ENCODE measurements around the gene ANKS1B.

Gene ANKS1B

DNA sequence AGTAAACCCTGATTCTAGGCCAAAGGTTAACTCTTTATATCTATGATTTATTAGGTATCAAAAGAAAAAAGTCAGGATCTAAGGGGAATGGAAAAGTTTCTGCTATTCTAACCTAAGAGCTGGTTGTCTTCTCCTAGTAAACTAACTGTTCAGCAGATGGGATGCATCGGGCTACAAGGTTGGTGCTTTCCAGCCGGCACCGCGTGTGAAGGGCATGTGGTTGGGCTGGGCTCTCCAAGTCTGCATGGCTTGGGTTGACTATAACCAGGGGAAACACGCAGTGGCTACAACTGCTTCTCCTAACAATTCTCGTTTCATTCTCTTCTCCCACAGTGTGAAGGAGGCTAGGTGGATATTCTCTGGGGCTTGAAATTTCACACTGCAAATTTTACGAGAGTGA lies 985.2 kb downstream of the ANKS1B start:
- TF ChIP-seq ESRRG (CRISPR knock-in tag; IDR thresholded peaks at IDR 0.05) (no peak), TOX (CRISPR knock-in tag; IDR thresholded peaks at IDR 0.05; ENCODE audit: borderline replicate concordance) (no peak), ZNF565 (CRISPR knock-in tag; conservative IDR thresholded peaks at IDR 0.05; ENCODE audit: low read depth) (no peak), ARNTL (CRISPR knock-in tag; IDR thresholded peaks at IDR 0.05; ENCODE audit: borderline replicate concordance, low read depth) (no peak), CSDC2 (CRISPR knock-in tag; IDR thresholded peaks at IDR 0.05) (no peak)
- ATAC-seq, result no peak

DNA sequence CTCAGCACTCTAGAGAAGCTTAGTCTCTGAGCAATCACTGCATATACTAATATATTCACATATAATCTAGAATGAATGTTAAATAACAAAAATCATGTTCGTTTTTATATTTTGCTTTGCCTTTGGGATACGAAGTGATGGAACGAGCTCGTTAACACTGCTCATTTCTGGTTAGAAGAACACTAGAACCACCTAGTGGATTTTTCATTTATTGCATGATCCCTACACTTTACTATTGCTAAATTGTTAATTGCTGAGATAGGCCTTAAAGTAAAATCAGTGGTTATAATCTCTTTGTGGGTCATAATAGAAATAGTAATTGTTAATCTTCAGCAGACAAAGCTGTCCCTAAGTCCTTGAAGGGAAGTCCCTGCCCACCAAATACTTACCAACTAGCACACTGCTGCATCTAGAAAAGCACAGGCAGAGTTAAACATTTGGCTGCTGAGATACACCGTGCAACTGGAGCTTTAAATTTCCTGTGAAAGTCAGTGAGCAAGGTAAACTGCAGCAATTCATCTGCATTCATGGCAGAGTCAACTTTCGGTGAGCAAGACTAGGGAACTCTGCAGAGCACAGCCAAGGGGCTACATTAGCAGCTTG lies 985.9 kb downstream of the ANKS1B start:
- TF ChIP-seq ZNF70 (CRISPR knock-in tag; IDR thresholded peaks at IDR 0.05) (no peak), RARB (CRISPR knock-in tag; IDR thresholded peaks at IDR 0.05) (no peak), ISL1 (CRISPR knock-in tag; IDR thresholded peaks at IDR 0.05) (no peak), TOX (CRISPR knock-in tag; IDR thresholded peaks at IDR 0.05; ENCODE audit: borderline replicate concordance) (no peak)
- peak; percentile 96 for ATAC-seq

GRCh38 chr12:98997899-98998298 lies 986.8 kb downstream of the ANKS1B start:
- TF ChIP-seq ZFP30 (CRISPR knock-in tag; IDR thresholded peaks at IDR 0.05) (no peak), ZC3H10 (CRISPR knock-in tag; IDR thresholded peaks at IDR 0.05) (no peak), ISL1 (CRISPR knock-in tag; IDR thresholded peaks at IDR 0.05) (no peak), ZNF8 (CRISPR knock-in tag; IDR thresholded peaks at IDR 0.05) (no peak), CSRNP3 (CRISPR knock-in tag; IDR thresholded peaks at IDR 0.05) (no peak), ESRRG (CRISPR knock-in tag; IDR thresholded peaks at IDR 0.05) (no peak), CSDC2 (CRISPR knock-in tag; IDR thresholded peaks at IDR 0.05) (no peak), BACH2 (CRISPR knock-in tag; IDR thresholded peaks at IDR 0.05; ENCODE audit: borderline replicate concordance) (no peak), ZFP3 (CRISPR knock-in tag; IDR thresholded peaks at IDR 0.05) (no peak), ARNTL (CRISPR knock-in tag; IDR thresholded peaks at IDR 0.05; ENCODE audit: borderline replicate concordance, low read depth) (no peak), PATZ1 (CRISPR knock-in tag; IDR thresholded peaks at IDR 0.05; ENCODE audit: borderline replicate concordance) (no peak), ZNF70 (CRISPR knock-in tag; IDR thresholded peaks at IDR 0.05) (no peak)
- ATAC-seq, result no peak

GRCh38 chr12:98990648-98991047 lies 994.1 kb downstream of the ANKS1B start:
- TF ChIP-seq ZFP30 (CRISPR knock-in tag; IDR thresholded peaks at IDR 0.05) (no peak), ISL1 (CRISPR knock-in tag; IDR thresholded peaks at IDR 0.05) (no peak), CSRNP3 (CRISPR knock-in tag; IDR thresholded peaks at IDR 0.05) (no peak), ZNF565 (CRISPR knock-in tag; conservative IDR thresholded peaks at IDR 0.05; ENCODE audit: low read depth) (no peak), ESRRG (CRISPR knock-in tag; IDR thresholded peaks at IDR 0.05) (no peak), ARNTL (CRISPR knock-in tag; IDR thresholded peaks at IDR 0.05; ENCODE audit: borderline replicate concordance, low read depth) (no peak), RARB (CRISPR knock-in tag; IDR thresholded peaks at IDR 0.05) (no peak), TCF4 (CRISPR knock-in tag; IDR thresholded peaks at IDR 0.05; ENCODE audit: borderline replicate concordance) (no peak), ZFP3 (CRISPR knock-in tag; IDR thresholded peaks at IDR 0.05) (no peak), BACH2 (CRISPR knock-in tag; IDR thresholded peaks at IDR 0.05; ENCODE audit: borderline replicate concordance) (no peak), GLIS3 (CRISPR knock-in tag; IDR thresholded peaks at IDR 0.05) (no peak), TOX (CRISPR knock-in tag; IDR thresholded peaks at IDR 0.05; ENCODE audit: borderline replicate concordance) (no peak), ZC3H10 (CRISPR knock-in tag; IDR thresholded peaks at IDR 0.05) (no peak), OSR1 (CRISPR knock-in tag; IDR thresholded peaks at IDR 0.05) (no peak), PPARA (CRISPR knock-in tag; IDR thresholded peaks at IDR 0.05; ENCODE audit: borderline replicate concordance) (no peak)
- TF ChIP-seq, protein P1, sequence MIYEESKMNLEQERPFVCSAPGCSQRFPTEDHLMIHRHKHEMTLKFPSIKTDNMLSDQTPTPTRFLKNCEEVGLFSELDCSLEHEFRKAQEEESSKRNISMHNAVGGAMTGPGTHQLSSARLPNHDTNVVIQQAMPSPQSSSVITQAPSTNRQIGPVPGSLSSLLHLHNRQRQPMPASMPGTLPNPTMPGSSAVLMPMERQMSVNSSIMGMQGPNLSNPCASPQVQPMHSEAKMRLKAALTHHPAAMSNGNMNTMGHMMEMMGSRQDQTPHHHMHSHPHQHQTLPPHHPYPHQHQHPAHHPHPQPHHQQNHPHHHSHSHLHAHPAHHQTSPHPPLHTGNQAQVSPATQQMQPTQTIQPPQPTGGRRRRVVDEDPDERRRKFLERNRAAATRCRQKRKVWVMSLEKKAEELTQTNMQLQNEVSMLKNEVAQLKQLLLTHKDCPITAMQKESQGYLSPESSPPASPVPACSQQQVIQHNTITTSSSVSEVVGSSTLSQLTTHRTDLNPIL (CRISPR knock-in tag; IDR thresholded peaks at IDR 0.05; ENCODE audit: low read depth), result no peak
- TF ChIP-seq, protein P2, sequence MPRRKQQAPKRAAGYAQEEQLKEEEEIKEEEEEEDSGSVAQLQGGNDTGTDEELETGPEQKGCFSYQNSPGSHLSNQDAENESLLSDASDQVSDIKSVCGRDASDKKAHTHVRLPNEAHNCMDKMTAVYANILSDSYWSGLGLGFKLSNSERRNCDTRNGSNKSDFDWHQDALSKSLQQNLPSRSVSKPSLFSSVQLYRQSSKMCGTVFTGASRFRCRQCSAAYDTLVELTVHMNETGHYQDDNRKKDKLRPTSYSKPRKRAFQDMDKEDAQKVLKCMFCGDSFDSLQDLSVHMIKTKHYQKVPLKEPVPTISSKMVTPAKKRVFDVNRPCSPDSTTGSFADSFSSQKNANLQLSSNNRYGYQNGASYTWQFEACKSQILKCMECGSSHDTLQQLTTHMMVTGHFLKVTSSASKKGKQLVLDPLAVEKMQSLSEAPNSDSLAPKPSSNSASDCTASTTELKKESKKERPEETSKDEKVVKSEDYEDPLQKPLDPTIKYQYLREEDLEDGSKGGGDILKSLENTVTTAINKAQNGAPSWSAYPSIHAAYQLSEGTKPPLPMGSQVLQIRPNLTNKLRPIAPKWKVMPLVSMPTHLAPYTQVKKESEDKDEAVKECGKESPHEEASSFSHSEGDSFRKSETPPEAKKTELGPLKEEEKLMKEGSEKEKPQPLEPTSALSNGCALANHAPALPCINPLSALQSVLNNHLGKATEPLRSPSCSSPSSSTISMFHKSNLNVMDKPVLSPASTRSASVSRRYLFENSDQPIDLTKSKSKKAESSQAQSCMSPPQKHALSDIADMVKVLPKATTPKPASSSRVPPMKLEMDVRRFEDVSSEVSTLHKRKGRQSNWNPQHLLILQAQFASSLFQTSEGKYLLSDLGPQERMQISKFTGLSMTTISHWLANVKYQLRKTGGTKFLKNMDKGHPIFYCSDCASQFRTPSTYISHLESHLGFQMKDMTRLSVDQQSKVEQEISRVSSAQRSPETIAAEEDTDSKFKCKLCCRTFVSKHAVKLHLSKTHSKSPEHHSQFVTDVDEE (CRISPR knock-in tag; IDR thresholded peaks at IDR 0.05), result no peak
- no peak for ATAC-seq
